Glutamatergic neuron (in vitro differentiated cells): ENCODE data around the gene ZNF256. TPM values are rescaled to one million over a fixed set of nuclear protein-coding genes. Genes with fewer than 3 reads are reported as not detected.

Experiments used
- DNase-seq: peaks from one replicate; pipeline ENCODE4 v3.0.0; 2022
- H3K27ac Mint-ChIP-seq: one replicate; pipeline ENCODE4 v1.8.0; 2020; ENCODE audit warnings: mild to moderate bottlenecking, mixed read lengths, inconsistent platforms; ENCODE audit not compliant: unreplicated experiment
- H3K27me3 Mint-ChIP-seq: one replicate; pipeline ENCODE4 v1.8.0; 2020; ENCODE audit warnings: mild to moderate bottlenecking, moderate library complexity, mixed read lengths, inconsistent platforms; ENCODE audit not compliant: unreplicated experiment
- H3K36me3 Mint-ChIP-seq: one replicate; pipeline ENCODE4 v1.8.0; 2020; ENCODE audit warnings: mild to moderate bottlenecking, mixed read lengths, inconsistent platforms; ENCODE audit not compliant: unreplicated experiment
- H3K4me1 Mint-ChIP-seq: one replicate; pipeline ENCODE4 v1.8.0; 2020; ENCODE audit warnings: mild to moderate bottlenecking, low read depth, mixed read lengths, inconsistent platforms; ENCODE audit not compliant: unreplicated experiment
- H3K4me3 Mint-ChIP-seq: one replicate; pipeline ENCODE4 v1.8.0; 2020; ENCODE audit warnings: mild to moderate bottlenecking, mixed read lengths, inconsistent platforms; ENCODE audit not compliant: unreplicated experiment
- H3K9me3 Mint-ChIP-seq: one replicate; pipeline ENCODE4 v1.8.0; 2020; ENCODE audit warnings: mild to moderate bottlenecking, moderate library complexity, mixed read lengths, inconsistent platforms; ENCODE audit not compliant: unreplicated experiment
- CTCF ChIP-seq: fragments of 200-600 bp; sonication (generic); IDR thresholded peaks from one replicate; pipeline ENCODE4 v1.5.0; 2021; ENCODE audit not compliant: partially characterized antibody, unreplicated experiment
- long read RNA-seq: library from polyadenylated mRNA; unstranded; transcript quantifications from one replicate; pipeline ENCODE4 v2.0.0, GENCODE V29; 2020; ENCODE audit not compliant: unreplicated experiment
- total RNA-seq: library from RNA; stranded (reverse); fragmentation: NEBNext Ultra II Directional; extraction: Animal tissue kit (Norgen Biotek cat#: 25700); gene quantifications from one replicate; pipeline ENCODE4 v1.2.1, GENCODE V29; 2021; ENCODE audit not compliant: unreplicated experiment

ZNF256 gene
- 11.0 TPM for total RNA-seq
- long read RNA-seq, partial matches to known transcripts = 0 of 5 reads
- long read RNA-seq, other reads (novel, unspliced or antisense) = 0 of 5 reads

DNA sequence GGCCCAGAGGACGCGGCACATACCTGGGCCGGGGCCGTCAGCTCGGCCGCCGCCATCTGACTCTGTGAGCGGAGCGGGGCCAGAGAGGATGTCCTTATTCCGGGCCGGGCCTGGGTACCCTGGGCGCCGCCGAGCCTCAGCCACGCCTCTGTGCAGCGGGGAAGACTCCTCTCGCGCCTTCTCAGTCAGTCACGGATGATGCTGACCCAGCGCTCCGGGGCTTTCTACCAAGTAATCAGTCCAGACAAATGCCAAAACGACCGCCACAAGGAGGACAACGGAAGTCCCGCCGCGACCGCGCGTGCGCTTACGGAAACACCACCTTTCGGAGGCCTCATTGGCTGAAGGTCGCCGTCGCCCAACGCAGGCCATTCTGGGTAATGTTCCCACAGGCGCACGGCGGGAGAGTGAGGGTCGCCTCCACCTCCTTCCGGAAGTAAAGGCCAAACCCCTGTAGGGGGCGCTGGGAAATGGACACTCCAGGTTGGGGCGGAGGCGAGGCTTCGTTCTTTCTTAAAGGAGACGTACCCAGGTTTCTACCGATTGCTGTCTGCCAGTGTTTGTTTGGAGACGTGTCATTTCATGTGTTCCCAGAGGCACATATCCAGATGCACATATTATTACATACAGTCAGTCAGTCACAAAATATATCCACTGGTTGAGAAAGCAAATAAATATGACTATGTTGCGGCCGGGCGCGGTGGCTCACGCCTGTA is at the start of gene ZNF256:
TSS of gene ZNF256 (minus strand) at position 288 of the 716 bp plus-strand sequence. CDS start at position 56, 232 bp downstream.
- H3K27me3 Mint-ChIP-seq = peaks cover 4% of the 10 kb centered on the region
- peak; percentile 80 for TF ChIP-seq CTCF
- peak within 1 kb of the TSS; percentile 90 for H3K4me3 Mint-ChIP-seq
- peaks cover 8% of the 10 kb centered on the region for H3K4me1 Mint-ChIP-seq
- peaks cover 8% of the 10 kb centered on the region for H3K9me3 Mint-ChIP-seq
- peak within 1 kb of the TSS; percentile 84 for H3K27ac Mint-ChIP-seq
- H3K36me3 Mint-ChIP-seq = peaks cover 18% of the 10 kb centered on the region
- DNase-seq = peak; percentile 98

GRCh38 chr19:57992841-57993240 is 45.3 kb upstream of the ZNF256 start:
- Mint-ChIP-seq H3K9me3 (peaks cover 22% of the 10 kb centered on the region), H3K27me3 (peaks cover 8% of the 10 kb centered on the region)

DNA sequence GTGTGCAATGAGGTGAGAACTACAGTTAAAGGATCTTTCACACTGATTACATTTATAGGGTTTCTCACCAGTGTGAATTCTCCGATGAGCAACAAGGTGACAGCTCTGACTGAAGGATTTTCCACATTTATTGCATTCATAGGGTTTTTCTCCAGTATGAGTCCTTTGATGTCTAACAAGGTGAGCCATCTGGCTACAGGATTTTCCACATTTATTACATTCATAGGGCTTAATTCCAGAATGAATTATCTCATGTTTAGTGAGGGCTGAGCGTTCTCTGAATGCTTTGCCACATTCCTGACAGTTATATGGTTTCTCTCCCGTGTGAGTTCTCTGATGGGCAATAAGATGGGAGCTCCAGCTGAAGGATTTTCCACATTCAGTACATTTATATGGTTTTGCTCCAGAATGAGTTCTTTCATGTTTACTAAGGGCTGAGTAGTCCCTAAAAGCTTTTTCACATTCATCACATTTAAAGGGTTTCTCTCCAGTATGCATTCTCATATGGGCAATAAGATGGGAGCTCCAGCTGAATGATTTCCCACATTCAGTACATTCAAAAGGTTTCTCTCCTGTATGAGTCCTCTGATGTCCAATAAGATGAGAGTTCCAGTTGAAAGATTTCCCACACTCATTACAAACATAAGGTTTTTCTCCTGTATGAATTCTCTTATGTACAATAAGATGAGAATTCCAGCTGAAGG is 31.2 kb upstream of the ZNF256 start:
- no peak overlapping the region for H3K27ac Mint-ChIP-seq
- H3K36me3 Mint-ChIP-seq = peaks cover 94% of the 10 kb centered on the region
- H3K9me3 Mint-ChIP-seq = peaks cover 55% of the 10 kb centered on the region
- peaks cover 9% of the 10 kb centered on the region for H3K27me3 Mint-ChIP-seq
- H3K4me3 Mint-ChIP-seq = no peak overlapping the region
- DNase-seq = no peak
- no peaks in the 10 kb centered on the region for H3K4me1 Mint-ChIP-seq
- TF ChIP-seq CTCF = no peak

More at GRCh38 chr19:57992841-57993240, 45.3 kb upstream of the ZNF256 start:
- no peak for DNase-seq
- no peaks in the 10 kb centered on the region for H3K4me1 Mint-ChIP-seq
- H3K4me3 Mint-ChIP-seq = no peak overlapping the region
- H3K27ac Mint-ChIP-seq = no peak overlapping the region
- no peak for TF ChIP-seq CTCF
- peaks cover 76% of the 10 kb centered on the region for H3K36me3 Mint-ChIP-seq

DNA sequence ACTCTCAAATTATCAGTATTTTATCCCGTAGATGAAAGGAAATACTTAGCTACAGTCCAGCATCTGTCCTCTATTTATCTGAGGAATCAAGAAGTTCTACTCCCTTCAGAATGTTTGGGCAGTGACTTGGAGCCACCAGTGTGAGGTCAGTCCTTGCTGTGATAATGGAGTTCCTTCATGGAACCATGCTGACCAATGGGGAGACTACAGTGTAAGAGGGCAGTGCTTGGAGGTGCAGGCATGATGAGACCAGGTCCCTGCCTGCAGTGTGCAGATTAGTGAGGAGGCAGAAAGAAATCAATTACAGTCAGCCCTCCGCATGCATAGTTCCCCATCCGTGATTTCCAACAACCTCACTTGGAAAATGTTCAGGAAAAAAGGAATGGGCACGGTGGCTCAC is 26.9 kb upstream of the ZNF256 start, which contains the start of gene C19orf18:
TSS of gene C19orf18 (minus strand) at position 101 of the 400 bp plus-strand sequence. CDS start 102 bp downstream, outside the sequence.
- no peak for TF ChIP-seq CTCF
- DNase-seq = no peak
- Mint-ChIP-seq H3K9me3 (peaks cover 46% of the 10 kb centered on the region), H3K27me3 (peaks cover 12% of the 10 kb centered on the region), H3K27ac (peak within 1 kb of the TSS; percentile 38), H3K36me3 (peaks cover 72% of the 10 kb centered on the region), H3K4me1 (no peaks in the 10 kb centered on the region), H3K4me3 (no peak within 1 kb of the TSS)
